GM21360 (cell line): Measurements from ENCODE around the gene ANXA6.
"Not testable (repeated sequence)": the region's sequence is repeated elsewhere in the genome, so short reads cannot be mapped to it uniquely, and the experiment has no call there.

Experiments used
- ATAC-seq: cut with Tn5 transposase; IDR thresholded peaks from one replicate; pipeline ENCODE4 v1.9.1; 2021; ENCODE audit warnings: mild to moderate bottlenecking, moderate library complexity; ENCODE audit not compliant: unreplicated experiment

The ANXA6 gene

DNA sequence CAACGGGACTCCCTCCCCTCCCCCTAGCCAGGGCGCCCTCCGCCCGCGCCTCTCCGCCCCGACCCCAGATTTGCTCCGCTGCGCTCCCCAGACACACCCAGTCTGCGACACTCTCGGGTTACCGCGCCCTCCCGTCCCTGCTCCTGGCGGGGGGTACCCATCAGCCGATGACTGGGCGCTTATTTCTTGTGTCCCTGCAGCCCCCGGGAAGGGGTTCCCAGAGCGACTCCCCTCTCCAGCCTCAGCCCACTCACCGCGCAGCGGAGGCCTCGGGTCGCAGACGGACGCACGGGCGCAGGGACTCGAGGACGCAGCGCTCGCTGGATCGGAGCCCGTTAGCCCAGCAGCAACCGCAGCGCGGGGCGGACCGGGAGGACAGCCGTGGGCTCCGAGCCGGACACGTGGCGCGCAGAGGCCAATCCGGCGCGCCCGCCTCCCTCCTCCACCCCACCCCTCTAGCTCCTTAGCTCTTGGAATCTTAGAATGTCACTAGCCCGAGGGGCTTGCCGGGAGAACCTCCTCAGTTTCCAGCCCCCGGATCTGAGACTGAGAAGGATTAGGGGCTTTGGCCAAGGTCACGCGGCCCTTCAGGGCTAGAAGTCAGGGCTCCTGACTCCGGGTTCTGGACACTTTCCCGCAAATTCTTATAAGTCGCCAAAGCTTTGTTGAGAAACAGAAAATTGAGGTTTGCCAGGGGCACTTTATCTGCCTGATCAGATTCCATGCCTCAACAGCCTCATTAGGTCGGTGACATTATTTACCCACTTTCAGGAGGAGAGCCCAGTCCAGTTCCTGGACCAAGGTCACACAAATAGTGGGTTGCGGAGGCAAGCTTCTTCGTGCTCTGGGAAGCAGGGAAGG lies at the start of gene ANXA6:
Gene ANXA6, minus strand, starts transcription at position 354 of the 861 bp plus-strand sequence. CDS start 9,878 bp downstream, outside the sequence.
- ATAC-seq = peak; percentile 46

DNA sequence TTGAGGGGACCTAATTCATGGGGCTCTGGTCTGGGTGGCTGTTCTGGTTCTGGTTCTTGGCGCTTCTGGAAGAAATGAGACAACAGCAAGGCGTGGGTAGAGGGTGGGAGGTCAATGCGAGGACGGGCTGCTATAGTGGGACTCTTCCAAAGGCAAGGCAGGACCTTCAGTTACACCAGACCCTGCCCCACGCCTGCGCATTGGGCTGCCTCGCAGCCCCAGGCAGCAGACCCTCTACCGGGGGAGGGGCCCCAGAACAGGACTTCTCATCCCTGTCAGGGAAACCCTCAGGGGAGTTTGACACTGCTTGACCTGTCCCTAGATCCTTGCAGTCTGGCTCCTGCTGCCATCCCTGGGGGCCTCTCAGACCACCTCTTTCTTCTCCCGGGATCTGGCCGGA lies 47.8 kb upstream of the ANXA6 start:
- ATAC-seq = no peak

DNA sequence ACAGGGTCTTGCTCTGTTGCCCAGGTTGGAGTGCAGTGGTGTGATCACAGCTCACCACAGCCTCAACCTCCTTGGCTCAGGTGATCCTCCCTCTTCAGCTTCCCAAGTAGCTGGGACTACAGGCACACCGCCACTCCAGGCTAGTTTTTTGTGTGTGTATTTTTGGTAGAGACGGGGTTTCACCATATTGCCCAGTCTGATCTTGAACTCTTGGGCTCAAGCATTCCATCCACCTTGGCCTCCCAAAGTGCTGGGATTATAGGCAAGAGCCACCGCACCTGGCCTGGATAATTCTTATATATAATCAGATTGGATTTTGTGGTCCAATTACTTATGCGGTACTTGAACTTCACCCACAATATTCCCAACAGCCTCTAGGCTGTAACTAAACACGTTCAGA lies 46.5 kb upstream of the ANXA6 start:
- no peak for ATAC-seq

DNA sequence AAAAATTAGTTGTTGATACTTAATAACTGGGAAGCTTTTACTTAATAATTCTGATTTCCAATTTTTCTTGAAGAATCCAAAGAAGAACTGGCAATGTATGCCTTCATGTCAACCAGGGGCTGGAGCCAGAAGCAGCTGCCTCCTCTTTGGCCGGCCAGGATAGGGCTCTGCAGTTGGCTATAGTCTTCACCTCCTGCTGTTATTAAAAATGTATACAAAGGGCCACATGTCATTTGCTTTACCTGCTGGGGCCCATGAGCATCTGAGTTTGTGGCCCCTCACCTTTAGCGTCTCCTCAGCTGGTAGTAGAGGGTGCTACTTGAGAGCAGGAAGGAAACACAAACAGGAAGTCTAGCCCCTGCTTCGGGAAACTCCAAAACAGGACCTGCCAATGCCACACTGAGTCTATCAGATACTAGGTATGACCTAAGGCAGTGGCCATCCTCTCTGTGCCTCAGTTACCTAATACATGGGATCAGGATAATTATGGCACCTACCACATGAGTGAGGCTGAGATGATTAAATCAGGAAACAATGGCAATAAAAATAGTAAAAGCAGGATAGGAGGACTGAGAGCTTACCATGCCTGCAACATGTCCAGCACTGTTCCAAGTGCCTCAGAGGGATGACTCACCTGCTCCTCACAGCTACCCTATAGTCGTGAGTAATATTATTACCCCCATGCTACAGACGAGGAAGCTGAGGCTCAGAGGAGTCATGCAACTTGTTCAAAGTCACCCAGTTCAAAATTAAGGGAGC lies 45.0 kb upstream of the ANXA6 start:
- ATAC-seq = no peak

DNA sequence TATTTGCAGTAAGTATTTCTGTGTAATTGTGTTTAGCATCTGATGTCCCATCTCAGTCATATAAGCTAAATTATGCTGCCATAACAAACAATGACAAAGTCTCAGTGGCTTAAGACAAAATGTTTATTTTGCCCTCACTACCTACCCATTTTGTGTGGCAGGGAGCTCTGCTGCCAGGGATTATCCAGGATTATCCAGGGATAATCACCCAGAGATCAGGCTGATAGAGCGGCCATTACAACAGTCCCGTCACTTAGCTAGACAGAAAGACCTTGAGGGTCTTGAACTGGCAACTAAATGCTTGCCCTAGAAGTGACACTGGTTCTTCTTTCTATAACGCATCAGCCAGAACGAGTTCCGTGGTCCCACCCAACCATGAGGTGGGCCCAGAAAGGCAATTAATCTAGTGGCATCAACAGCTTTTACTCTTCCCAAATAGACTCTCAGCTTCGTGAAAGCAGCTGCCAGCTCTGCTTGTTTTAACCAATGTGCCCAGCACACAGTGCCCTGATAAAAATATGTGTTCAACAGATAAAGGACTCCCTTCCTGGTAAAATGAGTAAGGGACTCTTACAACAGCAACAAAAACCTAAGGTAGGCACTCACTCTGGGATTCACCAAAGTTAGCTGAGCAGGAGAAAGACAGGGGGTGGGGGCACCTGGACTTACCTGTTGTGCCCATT lies 43.5 kb upstream of the ANXA6 start:
- no peak for ATAC-seq

DNA sequence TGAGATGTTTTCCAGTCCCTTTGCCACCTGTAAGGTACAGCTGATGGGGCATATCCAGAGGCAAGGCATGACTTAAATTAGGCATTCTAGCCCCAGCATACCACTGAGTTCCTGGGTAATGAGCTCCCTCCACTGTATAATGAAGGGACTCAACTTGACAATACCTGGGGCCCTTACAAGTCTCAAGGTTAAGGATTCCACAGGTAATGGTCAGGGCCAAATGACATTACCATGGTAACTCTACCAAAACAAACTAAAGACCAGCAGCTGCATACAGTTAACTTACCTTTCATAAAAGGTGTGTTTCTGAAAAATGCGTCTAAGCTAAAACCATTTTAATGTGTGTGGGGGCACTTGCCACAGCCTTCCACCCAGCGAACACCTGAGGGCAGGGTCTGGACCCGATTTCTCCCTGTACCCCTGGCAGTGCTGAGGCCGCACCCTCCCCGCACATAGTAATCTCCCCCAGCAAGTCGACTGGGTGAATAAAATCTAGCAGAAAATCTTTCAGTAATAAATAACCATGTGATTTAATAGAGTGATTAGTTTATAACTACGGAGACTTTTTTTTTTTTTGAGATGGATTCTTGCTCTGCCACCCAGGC lies 42.1 kb upstream of the ANXA6 start:
- ATAC-seq = no peak

DNA sequence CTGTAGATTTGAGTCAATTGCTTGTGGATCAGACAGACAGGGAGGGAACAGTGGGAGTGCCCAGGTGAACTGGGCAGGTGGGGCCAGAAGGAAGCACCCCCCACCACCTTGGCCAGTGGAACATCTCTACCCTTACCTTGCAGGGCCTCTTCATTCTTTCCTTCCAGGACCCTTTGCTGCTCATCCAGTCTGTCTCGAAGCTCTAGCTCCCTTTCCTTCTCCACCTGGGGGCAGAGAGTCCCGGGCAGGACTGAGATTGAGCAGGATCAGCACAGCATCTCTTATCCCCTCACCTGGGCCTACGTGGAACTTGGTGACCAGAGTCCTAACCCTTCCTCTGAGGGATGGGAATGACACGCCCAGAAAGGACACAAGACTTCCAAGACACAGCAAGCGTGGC lies 41.3 kb upstream of the ANXA6 start:
- ATAC-seq = no peak

DNA sequence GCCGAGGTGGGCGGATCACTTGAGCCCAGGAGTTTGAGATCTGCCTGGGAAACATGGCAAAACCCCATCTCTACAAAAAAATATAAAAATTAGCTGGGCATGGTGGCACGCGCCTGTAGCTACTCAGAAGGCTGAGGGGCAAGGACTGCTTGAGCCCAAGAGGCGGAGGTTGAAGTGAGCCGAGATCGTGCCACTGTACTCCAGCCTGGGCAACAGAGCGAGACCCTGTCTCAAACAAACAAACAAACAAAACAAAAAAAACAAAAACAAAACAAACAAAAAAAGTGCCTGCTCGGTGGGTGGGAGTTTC lies 39.7 kb upstream of the ANXA6 start:
- ATAC-seq = not testable (repeated sequence)

DNA sequence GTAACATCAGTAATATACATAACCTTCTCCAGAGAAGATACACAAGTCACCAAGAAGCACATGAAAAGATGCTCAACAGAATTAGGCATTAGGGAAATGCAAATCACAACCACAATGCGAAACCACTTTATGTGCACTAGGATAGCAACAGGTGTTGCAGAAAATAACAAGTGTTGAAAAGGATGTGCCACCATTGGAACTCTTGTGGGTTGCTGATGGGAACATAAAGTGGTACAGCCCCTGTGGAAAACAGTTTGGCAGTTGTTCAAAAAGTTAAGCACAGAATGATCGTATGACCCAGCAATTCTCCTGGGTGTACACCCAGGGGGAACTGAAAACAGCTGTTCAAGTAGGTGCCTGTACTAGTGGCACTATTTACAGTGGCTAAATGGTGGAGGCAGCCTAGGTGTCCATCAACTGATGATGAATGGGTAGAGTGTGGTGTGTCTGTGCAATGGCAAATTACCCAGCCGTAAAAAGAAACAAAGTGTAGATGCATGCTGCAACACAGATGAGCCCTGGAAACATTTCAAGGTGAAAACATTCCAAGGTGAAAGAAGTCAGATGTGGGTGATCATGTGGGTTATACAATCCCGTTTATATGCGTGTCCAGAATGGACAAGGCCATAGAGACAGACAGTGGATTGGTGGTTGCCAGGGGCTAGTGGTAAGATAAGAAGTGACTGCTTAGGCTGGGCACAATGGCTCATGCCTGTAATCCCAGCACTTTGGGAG lies 39.1 kb upstream of the ANXA6 start:
- peak; percentile 93 for ATAC-seq

DNA sequence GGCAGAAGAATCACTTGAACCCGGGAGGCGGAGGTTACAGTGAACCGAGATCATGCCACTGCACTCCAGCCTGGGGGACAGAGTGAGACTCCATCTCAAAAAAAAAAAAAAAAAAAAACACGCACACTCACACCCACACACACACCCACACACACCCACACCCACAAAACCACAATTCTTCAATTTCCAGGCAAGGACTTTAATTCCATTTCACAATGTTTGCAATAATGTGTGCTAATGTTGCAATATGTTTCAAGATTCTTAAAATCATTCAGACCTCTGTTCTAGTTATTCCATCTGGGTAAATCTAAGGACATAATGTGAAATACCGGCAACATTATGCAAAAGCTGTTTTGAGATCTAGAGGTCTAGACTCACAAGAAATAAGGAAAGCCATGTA lies 38.0 kb upstream of the ANXA6 start:
- no peak for ATAC-seq

DNA sequence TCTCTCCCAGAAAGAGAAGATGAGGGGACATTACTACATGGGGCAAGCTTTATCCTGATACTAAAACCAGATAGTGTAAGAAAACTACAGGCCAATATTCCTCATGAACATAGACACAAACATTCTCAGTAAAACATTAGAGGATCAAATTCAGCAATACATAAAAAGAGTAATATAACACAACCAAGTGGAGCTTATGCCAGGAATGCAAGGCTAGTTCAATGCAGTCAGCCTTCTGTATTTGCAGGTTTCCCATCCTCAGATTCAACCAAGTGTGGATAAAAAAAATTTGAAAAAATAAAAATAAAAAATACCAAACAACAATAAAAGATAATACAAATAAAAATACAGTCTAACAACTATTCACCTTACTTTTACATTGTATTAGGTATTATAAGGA lies 35.0 kb upstream of the ANXA6 start:
- no peak for ATAC-seq

DNA sequence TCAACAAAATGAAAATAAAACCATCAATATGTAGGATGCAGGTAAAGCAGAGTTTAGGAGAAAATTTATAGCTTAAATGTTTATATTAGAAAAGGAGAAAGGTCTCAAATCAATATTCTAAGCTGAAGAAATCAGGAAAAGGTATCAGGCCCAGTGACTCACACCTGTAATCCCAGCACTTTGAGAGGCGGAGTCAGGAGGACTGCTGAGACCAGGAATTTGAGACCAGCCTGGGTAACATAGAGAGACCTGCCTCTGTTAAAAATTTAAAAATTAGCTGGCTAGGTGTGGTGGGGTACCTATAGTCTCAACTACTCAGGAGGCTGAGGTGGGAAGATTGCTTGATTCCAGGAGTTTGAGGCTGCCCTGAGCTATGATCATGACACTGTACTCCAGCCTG lies 34.1 kb upstream of the ANXA6 start:
- ATAC-seq = no peak

DNA sequence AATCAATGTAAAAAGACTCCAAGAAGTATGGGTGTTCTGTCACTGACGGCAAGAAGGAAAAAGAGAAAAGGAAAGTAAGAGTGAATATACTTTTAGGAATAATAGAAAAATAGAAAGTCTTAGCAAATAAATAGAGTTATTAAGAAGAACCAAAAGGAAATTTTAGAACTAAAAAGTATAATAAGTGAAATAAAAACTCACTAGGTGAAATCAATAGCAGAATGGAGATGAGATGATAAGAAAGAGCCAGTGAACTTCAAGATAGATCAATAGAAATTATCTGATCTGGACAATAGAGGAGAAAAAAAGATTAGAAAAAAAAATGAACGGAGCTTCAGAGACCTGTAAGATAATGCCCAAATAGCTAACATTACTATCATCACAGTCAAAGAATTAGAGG lies 31.6 kb upstream of the ANXA6 start:
- ATAC-seq = no peak

DNA sequence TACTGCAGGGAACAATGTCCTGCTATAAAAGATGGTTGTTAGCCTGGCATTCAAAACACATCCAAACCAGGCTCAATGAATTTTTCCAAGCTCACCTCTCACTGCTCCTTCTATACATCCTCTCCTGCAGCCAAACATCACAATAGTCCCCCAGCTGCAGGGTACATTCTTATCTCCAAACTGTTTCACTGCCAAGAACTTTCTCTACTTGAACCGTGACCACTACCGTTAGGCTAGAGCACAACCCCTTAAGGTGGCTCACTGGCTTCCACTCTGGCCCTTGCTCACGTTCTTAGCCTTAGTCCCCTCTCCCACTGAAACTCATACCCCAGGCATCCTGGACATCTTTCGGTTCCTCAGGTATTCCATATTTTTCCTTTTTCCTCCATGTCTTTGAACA lies 29.0 kb upstream of the ANXA6 start:
- ATAC-seq = no peak

DNA sequence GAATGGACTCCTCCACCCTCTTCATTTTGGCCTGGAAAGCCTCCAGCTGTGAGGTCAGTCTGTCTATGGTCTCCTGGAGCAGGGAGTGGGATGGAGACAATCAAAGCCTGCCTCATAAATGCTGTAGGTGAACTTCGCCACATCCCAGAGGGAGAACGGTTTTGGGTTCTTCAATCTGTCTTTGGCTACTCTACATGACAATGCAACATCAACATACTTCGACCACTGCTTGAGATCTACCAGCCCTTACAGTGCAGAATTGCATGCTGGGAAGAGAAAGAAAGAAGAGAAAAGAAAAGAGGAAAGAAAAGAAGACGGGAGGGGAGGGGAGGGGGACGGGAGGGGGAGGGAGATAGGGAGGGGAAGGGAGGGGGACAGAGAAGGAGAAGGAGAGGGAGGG lies 28.5 kb upstream of the ANXA6 start:
- no peak for ATAC-seq

DNA sequence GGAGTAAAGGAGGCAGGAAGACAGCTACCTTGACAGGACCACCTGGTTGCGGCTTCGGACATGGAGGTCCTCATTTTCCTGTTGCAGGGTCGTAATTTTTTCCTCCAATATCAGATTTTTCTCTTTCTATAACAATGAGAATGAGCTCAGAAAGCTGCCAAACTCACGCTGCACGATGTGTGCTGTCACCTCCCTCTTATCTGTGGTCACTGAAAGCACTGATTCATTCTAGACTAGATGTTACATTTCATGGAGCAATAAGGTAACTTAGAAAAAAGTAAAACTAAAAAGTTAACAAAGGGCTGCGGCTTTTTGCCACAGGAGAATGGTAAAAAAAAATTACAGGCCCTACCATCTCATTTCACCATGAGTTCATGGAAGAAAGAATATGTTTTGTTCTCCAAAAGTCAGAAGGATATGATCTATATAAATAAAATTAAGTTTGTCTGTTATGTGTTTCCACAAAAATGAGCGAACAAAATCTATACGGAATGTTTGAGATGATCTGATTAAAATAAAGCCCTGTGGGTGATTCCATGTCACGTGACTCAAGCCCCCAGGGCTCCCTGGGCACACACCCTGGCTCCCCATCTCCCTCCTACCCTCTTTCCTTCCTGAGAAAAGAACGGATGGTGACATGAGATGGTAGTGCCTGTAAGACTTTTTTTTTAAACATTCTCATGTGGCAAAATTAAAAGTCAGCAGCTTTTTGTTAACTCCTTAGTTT lies 26.9 kb upstream of the ANXA6 start:
- no peak for ATAC-seq

DNA sequence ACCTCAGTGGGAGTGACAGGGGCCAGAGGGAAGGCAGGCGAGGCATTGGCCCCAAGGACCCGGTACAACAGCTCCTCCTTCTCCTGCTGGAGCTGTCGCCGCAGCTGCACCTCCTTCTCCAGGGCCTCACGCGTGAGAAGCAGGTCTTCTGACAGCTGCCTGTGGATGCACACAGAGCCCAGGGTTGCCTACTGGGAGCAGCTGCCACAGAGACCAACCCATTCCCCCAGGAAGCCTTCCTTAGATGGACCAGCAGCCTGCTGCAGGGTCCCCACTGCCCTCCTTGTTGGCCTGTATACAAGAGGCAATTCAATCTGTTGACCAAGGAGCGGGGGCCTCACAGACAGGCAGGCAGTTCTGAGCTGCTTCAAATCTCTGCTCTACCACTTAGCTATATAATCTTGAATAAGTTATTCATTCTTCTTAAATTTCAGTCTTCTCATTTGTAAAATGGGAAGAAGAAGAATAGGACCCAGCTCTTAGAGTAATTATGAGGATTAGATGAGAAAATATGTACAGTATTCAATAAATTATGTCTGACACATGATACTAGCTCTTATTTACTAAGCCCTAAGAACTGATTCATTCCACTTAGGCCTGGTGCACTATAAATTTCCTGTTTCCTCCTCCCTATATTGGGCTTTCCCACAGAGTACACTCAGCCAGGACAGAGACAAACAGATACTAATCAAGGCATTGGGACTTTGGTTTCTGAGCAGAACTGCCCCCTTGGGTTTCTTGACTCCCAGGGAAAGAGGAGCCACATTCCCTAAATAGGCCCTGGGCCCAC lies 26.1 kb upstream of the ANXA6 start:
- ATAC-seq = no peak

DNA sequence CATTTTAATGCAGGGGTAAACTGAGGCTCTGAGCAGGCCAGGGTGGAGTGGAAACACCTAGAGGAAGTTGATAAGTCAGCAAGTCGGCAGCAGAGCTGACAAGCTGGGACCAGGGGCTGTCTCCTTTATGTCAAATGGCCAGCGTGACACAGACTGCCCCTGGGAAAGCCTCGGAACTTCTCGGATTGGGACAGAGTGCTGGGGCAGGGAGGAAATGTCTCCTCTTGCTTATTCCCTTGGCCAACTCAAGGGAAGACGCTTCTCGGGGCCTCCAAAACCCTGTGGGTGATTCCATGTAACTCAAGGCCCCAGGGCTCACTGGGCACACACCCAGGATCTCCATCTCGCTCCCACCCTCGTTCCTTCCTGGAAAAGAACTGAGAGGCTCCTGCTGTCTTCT lies 25.4 kb upstream of the ANXA6 start:
- no peak for ATAC-seq

DNA sequence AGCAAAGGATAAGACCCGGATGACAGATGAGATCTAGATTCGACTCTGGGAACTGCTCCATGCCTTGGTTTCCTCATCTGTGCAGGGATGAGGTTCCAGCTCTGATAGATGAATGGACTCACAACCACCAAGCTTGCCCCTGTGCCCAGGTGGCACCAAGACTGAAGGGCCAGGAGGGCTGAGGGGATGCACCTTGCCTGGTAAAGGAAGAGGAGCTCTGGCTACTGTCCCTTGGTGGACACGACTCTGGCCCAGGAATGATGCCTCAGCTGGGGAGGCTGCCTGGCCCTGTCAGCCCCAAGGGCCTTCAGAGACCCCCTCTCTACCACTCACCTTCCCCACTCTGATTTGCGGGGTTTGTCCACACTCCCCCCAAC lies 24.9 kb upstream of the ANXA6 start:
- ATAC-seq = no peak
